NB4 (cell line): ENCODE data around the gene DCDC2B.

Source experiments
- DNase-seq: peaks from one replicate; pipeline ENCODE4 v3.0.0; 2010; ENCODE audit warnings: low read depth
- H3K4me3 ChIP-seq: one replicate; pipeline ENCODE4 v1.5.1; 2011; ENCODE audit warnings: mild to moderate bottlenecking, low read depth, low read length, moderate library complexity
- CTCF ChIP-seq: IDR thresholded peaks from one replicate; pipeline ENCODE4 v1.5.1; 2012; ENCODE audit warnings: low read depth, low read length
- MAX ChIP-seq: IDR thresholded peaks from 2 replicates; pipeline ENCODE4 v1.6.1; 2011; ENCODE audit warnings: low read depth, low read length
- MYC ChIP-seq: IDR thresholded peaks from 2 replicates; pipeline ENCODE4 v1.6.1; 2011; ENCODE audit warnings: low read depth, low read length
- POLR2A ChIP-seq: IDR thresholded peaks from 2 replicates; pipeline ENCODE4 v1.6.1; 2011; ENCODE audit warnings: mild to moderate bottlenecking; ENCODE audit not compliant: insufficient read length; ENCODE audit errors: extremely low read depth

DCDC2B gene

GRCh38 chr1:32181563-32181962, 27.3 kb upstream of the DCDC2B start:
- no peak for TF ChIP-seq POLR2A
- no peak for TF ChIP-seq MYC
- TF ChIP-seq MAX: no peak
- no peak for TF ChIP-seq CTCF
- peak overlapping the region; percentile 91 for H3K4me3 ChIP-seq
- no peak for DNase-seq

GRCh38 chr1:32182060-32182459, 26.8 kb upstream of the DCDC2B start:
- H3K4me3 ChIP-seq: peak overlapping the region; percentile 91
- no peak for DNase-seq
- TF ChIP-seq MYC (no peak), CTCF (no peak)

GRCh38 chr1:32184650-32185049, 24.2 kb upstream of the DCDC2B start:
- TF ChIP-seq CTCF (no peak), MAX (no peak), POLR2A (no peak), MYC (no peak)
- no peak for DNase-seq
- peak overlapping the region; percentile 13 for H3K4me3 ChIP-seq

GRCh38 chr1:32186077-32186476, 22.8 kb upstream of the DCDC2B start:
- TF ChIP-seq MYC: no peak
- no peak for TF ChIP-seq POLR2A
- TF ChIP-seq MAX: no peak
- no peak for TF ChIP-seq CTCF
- H3K4me3 ChIP-seq: no peak overlapping the region
- DNase-seq: peak; percentile 32

GRCh38 chr1:32186491-32186890, 22.4 kb upstream of the DCDC2B start:
- H3K4me3 ChIP-seq: no peak overlapping the region

More at GRCh38 chr1:32186491-32186890, 22.4 kb upstream of the DCDC2B start:
- DNase-seq: no peak
- no peak for TF ChIP-seq CTCF
- no peak for TF ChIP-seq MYC
- no peak for TF ChIP-seq POLR2A
- no peak for TF ChIP-seq MAX
